A549 treated with Hydrocortisone at 1 μM for 4 hours (cell line): ENCODE measurements around the gene PRKCZ. TPM values are rescaled to one million over a fixed set of nuclear protein-coding genes. Genes with fewer than 3 reads are reported as not detected.

Experiments
- total RNA-seq: library from RNA; stranded (reverse); fragments of 200-300 nt; extraction: Qiagen RNA extraction; gene quantifications from 5 replicates; pipeline ENCODE4 v1.2.3, GENCODE V29; 2022

The PRKCZ gene
- total RNA-seq = 8.8 to 10.3 TPM (median 9.7 TPM) in 5 replicates

DNA sequence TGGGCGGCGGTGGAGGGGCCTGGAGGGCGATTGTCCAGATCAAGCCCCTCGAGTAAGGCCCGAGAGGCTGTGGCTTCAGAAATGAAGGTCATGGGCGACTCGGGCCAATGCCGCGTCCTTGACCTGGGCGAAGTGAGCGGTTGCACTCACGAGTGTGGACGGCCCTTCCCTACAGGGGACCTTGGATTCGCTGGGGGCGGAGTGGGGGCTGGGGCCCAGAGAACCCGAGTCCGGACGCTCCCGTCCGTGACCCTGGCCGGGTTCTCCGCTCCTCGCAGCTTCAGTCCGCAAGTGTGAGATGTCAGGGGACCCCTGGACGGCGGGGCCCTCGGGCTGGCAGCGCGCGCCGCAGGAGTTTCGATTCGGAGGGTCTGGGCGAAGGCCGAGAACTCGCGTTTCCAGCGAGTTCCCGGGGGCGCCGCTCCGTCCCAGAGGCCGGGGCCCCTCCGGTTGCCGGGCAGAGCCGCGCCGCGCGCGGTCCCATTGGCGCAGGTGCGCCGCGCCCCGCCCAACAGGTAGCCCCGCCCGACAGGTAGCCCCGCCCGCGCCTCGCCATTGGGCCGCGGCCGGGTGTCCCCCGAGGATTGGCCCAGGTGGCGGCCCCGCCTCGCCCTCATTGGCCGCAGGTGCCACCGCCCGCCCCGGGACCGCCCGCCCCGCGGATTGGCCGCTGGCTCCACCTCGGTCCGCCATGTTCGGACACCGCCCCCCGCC lies at the start of gene PRKCZ:
Gene PRKCZ (plus strand): TSS at position 694 of the 714 bp plus-strand sequence. CDS start 220 bp downstream, outside the sequence.

DNA sequence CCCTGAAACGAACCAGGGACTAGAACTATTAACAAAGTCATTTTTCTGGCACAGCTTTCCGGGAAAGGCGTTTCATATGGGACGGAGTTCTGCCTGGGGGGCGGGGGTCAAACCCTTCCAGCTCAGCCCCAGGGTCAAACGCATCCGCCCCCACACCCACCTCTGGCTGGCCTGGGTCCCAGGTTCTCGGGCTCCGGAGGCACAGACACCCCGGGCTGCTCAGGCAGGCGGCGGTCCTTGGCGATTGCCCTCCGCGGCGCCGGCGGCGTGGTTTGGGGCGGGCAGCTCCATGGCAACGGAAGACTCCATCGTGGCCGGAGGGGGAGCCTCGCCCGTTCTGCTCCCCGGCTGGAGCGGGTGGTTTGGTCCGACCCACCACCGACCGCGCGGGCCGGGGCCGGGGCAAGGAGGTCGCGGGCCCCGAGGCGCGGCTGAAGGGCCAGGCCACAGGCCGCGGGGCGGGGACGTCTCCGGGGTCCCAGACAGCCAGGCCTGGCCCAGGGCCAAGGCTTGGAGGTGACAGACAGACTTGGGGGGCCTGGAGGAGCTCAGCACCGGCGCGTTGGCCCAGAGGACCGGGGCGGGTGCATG lies 46.6 kb upstream of the PRKCZ start, which contains the start of gene CFAP74:
Gene CFAP74 (minus strand): TSS at position 246 of the 591 bp plus-strand sequence. CDS start 12,830 bp downstream, outside the sequence.

GRCh38 chr1:2019172-2019543 lies 31.1 kb upstream of the PRKCZ start, which contains the start of gene GABRD:
GABRD (plus strand) TSS chr1:2019345; CDS start chr1:2019424, 79 bp downstream.

DNA sequence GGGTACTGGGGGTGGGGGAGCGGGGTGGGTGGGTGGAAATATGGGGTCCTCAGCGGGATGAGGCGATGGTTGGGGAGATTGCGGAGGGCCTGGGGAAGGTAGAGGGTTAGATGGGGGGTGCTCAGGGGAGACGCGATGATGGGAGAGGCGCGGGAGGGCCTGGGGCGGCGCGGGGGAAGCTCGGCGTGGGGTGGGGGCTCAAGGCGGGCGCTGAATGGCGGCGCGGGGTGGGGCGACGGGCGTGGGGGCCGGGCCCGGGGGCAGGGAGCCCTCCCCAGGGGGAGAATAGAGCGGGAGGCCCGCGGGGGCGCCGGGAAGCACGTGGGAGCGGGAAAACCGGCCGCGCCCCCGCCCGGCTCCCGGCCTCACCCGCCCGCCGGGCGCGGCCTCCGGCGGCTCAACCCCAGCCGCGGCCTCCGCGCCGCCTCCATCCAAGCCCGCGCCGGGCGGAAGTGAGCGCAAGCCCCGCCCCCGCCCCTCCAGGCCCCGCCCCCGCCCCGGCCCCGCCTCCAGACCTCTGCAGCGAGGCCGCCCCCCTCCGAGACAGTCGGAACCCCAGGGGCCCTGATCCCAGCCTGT lies 144.2 kb downstream of the PRKCZ start, which contains the start of gene FAAP20:
Gene FAAP20 (minus strand): TSS at position 454 of the 579 bp plus-strand sequence. CDS start 23 bp downstream, at position 431.

DNA sequence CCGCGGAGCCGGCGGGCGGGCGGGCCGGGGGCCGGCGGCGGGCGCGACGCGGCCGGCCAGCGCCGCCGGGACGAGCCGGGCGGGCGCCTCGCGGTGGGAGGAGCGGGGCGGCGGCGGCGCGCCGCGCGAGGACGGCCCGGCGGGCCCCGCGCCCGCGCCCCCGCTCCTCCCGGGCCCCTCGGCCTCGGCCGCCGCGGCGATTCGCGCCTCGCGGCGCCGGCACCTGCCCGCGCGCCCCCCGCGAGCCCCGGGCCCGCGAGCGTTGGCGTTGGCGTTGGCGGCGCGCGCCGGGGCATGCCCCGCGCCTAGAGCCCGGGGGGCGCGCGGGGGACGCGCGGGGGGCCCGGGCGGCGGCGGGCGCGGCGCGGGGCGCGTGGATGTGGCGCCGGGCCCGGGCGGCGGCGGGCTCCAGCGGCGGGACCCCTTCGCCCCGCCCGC lies 178.0 kb downstream of the PRKCZ start, which contains the start of gene SKI:
Gene SKI (plus strand): TSS at position 163 of the 438 bp plus-strand sequence. CDS start 448 bp downstream, outside the sequence.

Other genes starting within 250 kb of the PRKCZ start
- gene GNB1, start 159.3 kb upstream of the PRKCZ start, total RNA-seq = 180 to 230 TPM (median 194 TPM) in 5 replicates
- gene CALML6, start 135.2 kb upstream of the PRKCZ start, total RNA-seq = 0.17 to 0.33 TPM (median 0.22 TPM) in 5 replicates
- gene TMEM52, start 131.1 kb upstream of the PRKCZ start, total RNA-seq = 0.44 to 1.4 TPM (median 0.93 TPM) in 5 replicates
- gene CFAP74, start 46.6 kb upstream of the PRKCZ start, total RNA-seq = 0.15 TPM in 1 of 5 replicates, not detected in the others
- 0.39 to 0.83 TPM (median 0.46 TPM) in 5 replicates for gene GABRD, start 31.1 kb upstream of the PRKCZ start, total RNA-seq
- 36.4 to 59.0 TPM (median 53.5 TPM) in 5 replicates for gene FAAP20, start 144.4 kb downstream of the PRKCZ start, total RNA-seq
- 22.2 to 26.2 TPM (median 24.7 TPM) in 5 replicates for gene SKI, start 177.9 kb downstream of the PRKCZ start, total RNA-seq